NOMO-1 treated with dmso at 0.1 percent for 144 hours (cell line): ENCODE results near the gene SMAD3.

ENCODE experiments used
- DNase-seq: peaks from one replicate; lab custom pipeline; 2025; ENCODE audit not compliant: unreplicated experiment; lab: John Stamatoyannopoulos, UW

Gene SMAD3

GRCh38 chr15:67094001-67094826, 28.8 kb downstream of the SMAD3 start:
- no peak for DNase-seq

GRCh38 chr15:67095912-67096311, 30.5 kb downstream of the SMAD3 start:
- no peak for DNase-seq

- DNase-seq: no peak
Observed at GRCh38 chr15:67096546-67097294, 31.3 kb downstream of the SMAD3 start.

- DNase-seq: no peak
Observed at GRCh38 chr15:67097424-67097823, 32.0 kb downstream of the SMAD3 start.

GRCh38 chr15:67097930-67098740, 32.7 kb downstream of the SMAD3 start:
- DNase-seq: peak; percentile 24

GRCh38 chr15:67098768-67099282, 33.4 kb downstream of the SMAD3 start:
- DNase-seq: no peak

- no peak for DNase-seq
Observed at GRCh38 chr15:67100124-67100791, 34.9 kb downstream of the SMAD3 start.

- DNase-seq: no peak
Observed at GRCh38 chr15:67100801-67101581, 35.6 kb downstream of the SMAD3 start.

- DNase-seq: no peak
Observed at GRCh38 chr15:67101911-67102598, 36.7 kb downstream of the SMAD3 start.

- no peak for DNase-seq
Observed at GRCh38 chr15:67102599-67102929, 37.2 kb downstream of the SMAD3 start.

- DNase-seq: no peak
Observed at GRCh38 chr15:67103021-67103420, 37.6 kb downstream of the SMAD3 start.

- DNase-seq: no peak
Observed at GRCh38 chr15:67103432-67103831, 38.0 kb downstream of the SMAD3 start.

- no peak for DNase-seq
Observed at GRCh38 chr15:67103869-67104268, 38.5 kb downstream of the SMAD3 start.

- DNase-seq: no peak
Observed at GRCh38 chr15:67104510-67104909, 39.1 kb downstream of the SMAD3 start.

GRCh38 chr15:67105065-67105951, 39.9 kb downstream of the SMAD3 start:
- no peak for DNase-seq

- DNase-seq: no peak
Observed at GRCh38 chr15:67105991-67106763, 40.8 kb downstream of the SMAD3 start.

- DNase-seq: no peak
Observed at GRCh38 chr15:67106764-67107013, 41.3 kb downstream of the SMAD3 start.
